HepG2 (cell line): ENCODE results near the gene DNMT3B. TPM values are rescaled to one million over a fixed set of nuclear protein-coding genes. Genes with fewer than 3 reads are reported as not detected.

Experiments
- ATAC-seq: fragments of 200-7000 bp; cut with Tn5 transposase; 3 replicates; pipeline ENCODE4 v1.9.1; 2020; ENCODE audit warnings: mild to moderate bottlenecking, moderate library complexity
- BruUV-seq: library from RNA; stranded (reverse); fragments of 400-500 nt; replicated peaks from 2 replicates; lab custom pipeline; 2021; lab: Mats Ljungman, UMichigan
- CTCF ChIA-PET: fragments of 300-600 bp; formaldehyde crosslinking; extraction: SDS; loops from one replicate; lab custom pipeline; 2021; ENCODE audit warnings: low total read pairs, inconsistent platforms, low intra/inter-chr PET ratio; lab: Yijun Ruan, JAX
- POLR2A ChIA-PET: fragments of 350-600 bp; sonication (Branson Sonifier 250); formaldehyde crosslinking; loops from one replicate; lab custom pipeline; 2020; ENCODE audit warnings: antibody characterized with exemption, inconsistent platforms; lab: Yijun Ruan, JAX
- DNase-seq: peaks from one replicate; pipeline ENCODE4 v3.0.0-alpha.2; 2015; ENCODE audit warnings: low spot score
- FAIRE-seq: peaks from 3 replicates; lab custom pipeline; 2011; peaks lifted over from hg19 to GRCh38; lab: Jason Lieb, UNC
- H2AFZ ChIP-seq: one replicate; pipeline ENCODE4 v1.6.1; 2011; ENCODE audit warnings: low read length, inconsistent platforms
- H3K27ac ChIP-seq: fragments of 300-600 bp; 3 replicates; pipeline ENCODE4 v1.8.0; 2011; ENCODE audit warnings: mixed run types, mild to moderate bottlenecking, mixed read lengths, low read length, inconsistent platforms; ENCODE audit not compliant: insufficient read depth; ENCODE audit errors: extremely low read length
- H3K27me3 ChIP-seq, 2 experiments: fragments of 200-600 bp in 1 of 2; 2 replicates in 1 of 2; 3 replicates in 1 of 2; pipeline versions ENCODE4 v1.6.0 to v1.8.0; 2011; ENCODE audit warnings: low read length in 2 of 2, mild to moderate bottlenecking in 2 of 2, moderate library complexity in 2 of 2, inconsistent platforms in 1 of 2; ENCODE audit not compliant: insufficient read depth in 2 of 2, control insufficient read depth in 1 of 2
- H3K36me3 ChIP-seq, 2 experiments: fragments of 200-600 bp in 1 of 2; replicated peaks in 1 of 2; 2 replicates in 1 of 2; 3 replicates in 1 of 2; pipeline versions ENCODE4 v1.5.1 to v1.8.0; 2011; ENCODE audit warnings: low read length in 2 of 2, inconsistent platforms in 1 of 2; ENCODE audit not compliant: insufficient read depth in 2 of 2, control insufficient read depth in 1 of 2
- H3K4me1 ChIP-seq: 2 replicates; pipeline ENCODE4 v1.5.1; 2012; ENCODE audit warnings: low read length, inconsistent platforms; ENCODE audit not compliant: insufficient read depth
- H3K4me2 ChIP-seq: 2 replicates; pipeline ENCODE4 v1.6.0; 2011; ENCODE audit warnings: low read depth, low read length, inconsistent platforms
- H3K4me3 ChIP-seq, 3 experiments: fragments of 200-600 bp in 1 of 3; sonication (generic), shearing (Covaris generic) in 1 of 3; replicated peaks in 1 of 3; 2 replicates each; pipeline ENCODE4 v1.5.1; 2011 to 2016; ENCODE audit warnings: low read length in 3 of 3, inconsistent platforms in 2 of 3, low read depth in 2 of 3, mild to moderate bottlenecking in 2 of 3, control low read depth in 1 of 3, mixed read lengths in 1 of 3; ENCODE audit not compliant: insufficient read depth in 1 of 3
- H3K79me2 ChIP-seq: one replicate; pipeline ENCODE4 v1.6.1; 2011; ENCODE audit warnings: low read length, inconsistent platforms; ENCODE audit not compliant: insufficient read depth
- H3K9ac ChIP-seq: 2 replicates; pipeline ENCODE4 v1.6.0; 2011; ENCODE audit warnings: mild to moderate bottlenecking, low read depth, low read length, inconsistent platforms; ENCODE audit not compliant: insufficient read depth
- H3K9me3 ChIP-seq: 2 replicates; pipeline ENCODE4 v1.5.1; 2012; ENCODE audit warnings: mild to moderate bottlenecking, low read length
- H4K20me1 ChIP-seq: 2 replicates; pipeline ENCODE4 v1.6.0; 2011; ENCODE audit warnings: inconsistent platforms, mild to moderate bottlenecking, low read length, moderate library complexity; ENCODE audit not compliant: insufficient read depth
- DNMT3B ChIP-seq: conservative IDR thresholded peaks from 2 replicates; pipeline ENCODE4 v1.6.1; 2016; ENCODE audit warnings: missing biosample characterization, control low read depth
- GABPA ChIP-seq, 2 experiments: IDR thresholded peaks; 2 replicates each; pipeline ENCODE4 v1.6.1; 2011 to 2016; ENCODE audit warnings: low read depth in 2 of 2, low read length in 1 of 2, missing biosample characterization in 1 of 2, missing genetic modification characterization in 1 of 2
- ISL2 ChIP-seq: sonication (generic); formaldehyde crosslinking; IDR thresholded peaks from 2 replicates; pipeline ENCODE4 v1.5.0; 2020; ENCODE audit warnings: missing genetic modification reagents
- NR2F1 ChIP-seq, 2 experiments: fragments of 450-650 bp in 1 of 2; formaldehyde crosslinking in 1 of 2; IDR thresholded peaks; 2 replicates each; pipeline versions ENCODE4 v1.5.0 to v1.6.1; 2016 to 2020; ENCODE audit warnings: mild to moderate bottlenecking in 1 of 2, missing compliant biosample characterization in 1 of 2, missing genetic modification reagents in 1 of 2, moderate library complexity in 1 of 2
- NR3C1 ChIP-seq: sonication (generic); formaldehyde crosslinking; IDR thresholded peaks from 2 replicates; pipeline ENCODE4 v1.4.0; 2020; ENCODE audit warnings: missing genetic modification reagents
- SMYD3 ChIP-seq: sonication (generic); formaldehyde crosslinking; IDR thresholded peaks from 2 replicates; pipeline ENCODE4 v1.8.1; 2023; ENCODE audit warnings: mild to moderate bottlenecking, missing genetic modification reagents
- SNRNP70 ChIP-seq: fragments of 200-400 bp; formaldehyde crosslinking; IDR thresholded peaks from 2 replicates; pipeline ENCODE4 v1.6.1; 2017; ENCODE audit warnings: mild to moderate bottlenecking, low read depth, low read length, moderate library complexity
- TBX2 ChIP-seq: sonication (generic); formaldehyde crosslinking; IDR thresholded peaks from 2 replicates; pipeline ENCODE4 v1.5.0; 2020; ENCODE audit warnings: missing genetic modification reagents, mild to moderate bottlenecking, borderline replicate concordance
- XRCC5 ChIP-seq: fragments of 200-400 bp; formaldehyde crosslinking; optimal IDR thresholded peaks from 2 replicates; pipeline ENCODE3; 2017; ENCODE audit warnings: mild to moderate bottlenecking, low read length
- ZFP62 ChIP-seq: sonication (generic); formaldehyde crosslinking; IDR thresholded peaks from 2 replicates; pipeline ENCODE4 v1.4.0; 2020; ENCODE audit warnings: missing genetic modification reagents
- ZNF317 ChIP-seq: sonication (generic); formaldehyde crosslinking; IDR thresholded peaks from 2 replicates; pipeline ENCODE4 v1.5.0; 2020; ENCODE audit warnings: mild to moderate bottlenecking, missing genetic modification reagents
- ZNF619 ChIP-seq: sonication (generic); formaldehyde crosslinking; IDR thresholded peaks from 2 replicates; pipeline ENCODE4 v1.4.0; 2020; ENCODE audit warnings: mild to moderate bottlenecking, missing genetic modification reagents
- ZNF816 ChIP-seq: sonication (generic); formaldehyde crosslinking; IDR thresholded peaks from 2 replicates; pipeline ENCODE4 v1.8.0; 2022; ENCODE audit warnings: missing genetic modification reagents, mild to moderate bottlenecking, borderline replicate concordance
- WGBS: methylation state at CpG from one replicate; pipeline ENCODE4 v1.1.6; 2017; ENCODE audit warnings: low lambda C conversion rate; 5-methylcytosine and 5-hydroxymethylcytosine counted together
- in situ Hi-C: cut with HindIII; loops from 2 replicates; pipeline ENCODE4 v1.10.0; 2017; ENCODE audit warnings: low pct_unique_long_range_greater_than_20kb; ENCODE audit not compliant: extremely low pct_ligation_motif_present
- intact Hi-C: fragments of 100-400 bp; cut with micrococcal nuclease; formaldehyde crosslinking; loops from one replicate; pipeline ENCODE4 v1.10.0; 2022; ENCODE audit not compliant: unreplicated experiment
- polyA plus RNA-seq, 8 experiments: library from polyadenylated mRNA; depleted of rRNA in 3 of 8; stranded (reverse) in 7 of 8; unstranded in 1 of 8; fragments of >200 nt; fragmentation: Illumina TruSeq in 4 of 8; extraction: Trizol in 4 of 8; gene quantifications; 2 replicates each; pipeline versions ENCODE4 v1.2.1 to v1.2.3, GENCODE V29; 2011 to 2016; ENCODE audit warnings: low read depth in 4 of 8, missing spikeins in 1 of 8, mixed read lengths in 1 of 8; ENCODE audit not compliant: insufficient read depth in 1 of 8
- total RNA-seq, 5 experiments: library from RNA; depleted of rRNA; stranded (reverse); fragments of >200 nt; fragmentation: Illumina TruSeq; extraction: Trizol; gene quantifications; 2 replicates each; pipeline ENCODE4 v1.2.3, GENCODE V29; 2016; ENCODE audit warnings: low read depth in 1 of 5
- TF ChIP-seq, protein P1 (sequence below): IDR thresholded peaks from 2 replicates; pipeline ENCODE4 v1.6.1; 2016; ENCODE audit warnings: low read depth, borderline replicate concordance
- TF ChIP-seq, protein P2 (sequence below), 2 experiments: sonication (generic) in 1 of 2; formaldehyde crosslinking in 1 of 2; IDR thresholded peaks; 2 replicates each; pipeline versions ENCODE4 v1.4.0 to v1.6.1; 2018 to 2020; ENCODE audit warnings: missing genetic modification reagents in 2 of 2, borderline replicate concordance in 1 of 2, low read depth in 1 of 2, mild to moderate bottlenecking in 1 of 2, missing biosample characterization in 1 of 2
- TF ChIP-seq, protein P3 (sequence below): sonication (generic); formaldehyde crosslinking; IDR thresholded peaks from 2 replicates; pipeline ENCODE4 v1.8.0; 2022; ENCODE audit warnings: mild to moderate bottlenecking, missing genetic modification reagents; ENCODE audit not compliant: insufficient replicate concordance
- TF ChIP-seq, protein P4 (sequence below): sonication (generic); formaldehyde crosslinking; conservative IDR thresholded peaks from 2 replicates; pipeline ENCODE4 v1.5.0; 2020; ENCODE audit warnings: missing genetic modification reagents
- TF ChIP-seq, protein P5 (sequence below): IDR thresholded peaks from 2 replicates; pipeline ENCODE4 v1.6.1; 2016; ENCODE audit warnings: control low read depth

DNMT3B gene
- total and polyA plus RNA-seq, 2 of the 13 experiments (the other 11 are each of a cell fraction or from before 2014, with no cell fraction given), result 3.8 to 13.9 TPM

DNA sequence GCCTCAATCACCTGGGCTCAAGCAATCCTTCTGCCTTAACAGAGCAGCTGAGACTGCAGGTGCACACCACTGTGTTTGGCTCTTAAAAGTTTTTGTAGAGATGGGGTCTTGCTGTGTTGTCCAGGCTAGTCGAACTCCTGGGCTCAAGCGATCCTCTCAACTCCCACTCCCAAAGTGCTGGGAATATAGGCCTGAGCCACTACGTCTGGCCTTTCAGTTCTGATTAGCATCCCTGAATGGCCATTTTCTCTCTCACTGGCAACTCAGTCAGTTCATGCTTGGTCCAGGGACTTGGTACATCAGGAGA is 28.5 kb downstream of the DNMT3B start:
- H2AFZ ChIP-seq, result no peak overlapping the region
- peaks cover 10% of the 10 kb centered on the region; the same call in 1 of the 2 replicates for H3K4me1 ChIP-seq
- H3K27me3 ChIP-seq, result no peaks in the 10 kb centered on the region
- H3K4me2 ChIP-seq, result no peak overlapping the region
- DNase-seq (no peak), ATAC-seq (no peak), FAIRE-seq (no peak)
- WGBS, result 91% methylated on average over 3 of the region's 3 CpGs
- ChIA-PET CTCF (interaction anchor here (1.4 to 4.1 kb wide), 5 partner anchors 104 to 305 kb away, joined by 6 to 28 read pairs (median 13); partner anchors contain the start of gene C20orf203), POLR2A (no interaction called here)
- no peaks in the 10 kb centered on the region for H4K20me1 ChIP-seq
- no peak overlapping the region for H3K4me3 ChIP-seq
- H3K36me3 ChIP-seq, result peaks cover 8 to 51% of the 10 kb centered on the region in 2 experiments; a peak in 3 of 5 replicates
- no peaks in the 10 kb centered on the region for H3K79me2 ChIP-seq
- no peak overlapping the region for H3K9ac ChIP-seq
- no peak overlapping the region for H3K27ac ChIP-seq
- intact Hi-C loops (loop anchor here (1.0 to 10.0 kb wide), 5 partner anchors 37 to 422 kb away; partner anchors contain the start of genes BPIFB2 and SUN5), in situ Hi-C loops (loop anchor here (5.0 kb wide), 1 partner anchor 102 kb away; no protein-coding TSS in a partner anchor)
- BruUV-seq, result no TSS peak
- TF ChIP-seq SNRNP70, result no peak
- no peak for TF ChIP-seq ZFP62 (CRISPR knock-in tag)
- TF ChIP-seq, protein P1, sequence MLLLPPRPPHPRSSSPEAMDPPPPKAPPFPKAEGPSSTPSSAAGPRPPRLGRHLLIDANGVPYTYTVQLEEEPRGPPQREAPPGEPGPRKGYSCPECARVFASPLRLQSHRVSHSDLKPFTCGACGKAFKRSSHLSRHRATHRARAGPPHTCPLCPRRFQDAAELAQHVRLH (CRISPR knock-in tag), result no peak
- no peak for TF ChIP-seq ZNF619 (CRISPR knock-in tag)
- TF ChIP-seq NR3C1 (CRISPR knock-in tag), result no peak
- TF ChIP-seq SMYD3, result no peak
- no peak for TF ChIP-seq ZNF317
- no peak for TF ChIP-seq GABPA (IDR thresholded peaks at IDR 0.05; ENCODE audit: low read depth, low read length)
- TF ChIP-seq GABPA (CRISPR knock-in tag; IDR thresholded peaks at IDR 0.05; ENCODE audit: low read depth), result no peak
- TF ChIP-seq, protein P2, sequence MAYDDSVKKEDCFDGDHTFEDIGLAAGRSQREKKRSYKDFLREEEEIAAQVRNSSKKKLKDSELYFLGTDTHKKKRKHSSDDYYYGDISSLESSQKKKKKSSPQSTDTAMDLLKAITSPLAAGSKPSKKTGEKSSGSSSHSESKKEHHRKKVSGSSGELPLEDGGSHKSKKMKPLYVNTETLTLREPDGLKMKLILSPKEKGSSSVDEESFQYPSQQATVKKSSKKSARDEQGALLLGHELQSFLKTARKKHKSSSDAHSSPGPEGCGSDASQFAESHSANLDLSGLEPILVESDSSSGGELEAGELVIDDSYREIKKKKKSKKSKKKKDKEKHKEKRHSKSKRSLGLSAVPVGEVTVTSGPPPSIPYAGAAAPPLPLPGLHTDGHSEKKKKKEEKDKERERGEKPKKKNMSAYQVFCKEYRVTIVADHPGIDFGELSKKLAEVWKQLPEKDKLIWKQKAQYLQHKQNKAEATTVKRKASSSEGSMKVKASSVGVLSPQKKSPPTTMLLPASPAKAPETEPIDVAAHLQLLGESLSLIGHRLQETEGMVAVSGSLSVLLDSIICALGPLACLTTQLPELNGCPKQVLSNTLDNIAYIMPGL (CRISPR knock-in tag; IDR thresholded peaks at IDR 0.05; ENCODE audit: borderline replicate concordance in 1 of 2, low read depth in 1 of 2), result no peak
- TF ChIP-seq TBX2, result 0 out of 2 replicates have a peak, but pooled peaks have one; percentile 8
- TF ChIP-seq ISL2 (CRISPR knock-in tag), result no peak
- 0 out of 2 replicates have a peak, but pooled peaks have one; percentile 24 for TF ChIP-seq DNMT3B
- TF ChIP-seq, protein P3, sequence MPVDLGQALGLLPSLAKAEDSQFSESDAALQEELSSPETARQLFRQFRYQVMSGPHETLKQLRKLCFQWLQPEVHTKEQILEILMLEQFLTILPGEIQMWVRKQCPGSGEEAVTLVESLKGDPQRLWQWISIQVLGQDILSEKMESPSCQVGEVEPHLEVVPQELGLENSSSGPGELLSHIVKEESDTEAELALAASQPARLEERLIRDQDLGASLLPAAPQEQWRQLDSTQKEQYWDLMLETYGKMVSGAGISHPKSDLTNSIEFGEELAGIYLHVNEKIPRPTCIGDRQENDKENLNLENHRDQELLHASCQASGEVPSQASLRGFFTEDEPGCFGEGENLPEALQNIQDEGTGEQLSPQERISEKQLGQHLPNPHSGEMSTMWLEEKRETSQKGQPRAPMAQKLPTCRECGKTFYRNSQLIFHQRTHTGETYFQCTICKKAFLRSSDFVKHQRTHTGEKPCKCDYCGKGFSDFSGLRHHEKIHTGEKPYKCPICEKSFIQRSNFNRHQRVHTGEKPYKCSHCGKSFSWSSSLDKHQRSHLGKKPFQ (CRISPR knock-in tag), result no peak
- TF ChIP-seq, protein P4, sequence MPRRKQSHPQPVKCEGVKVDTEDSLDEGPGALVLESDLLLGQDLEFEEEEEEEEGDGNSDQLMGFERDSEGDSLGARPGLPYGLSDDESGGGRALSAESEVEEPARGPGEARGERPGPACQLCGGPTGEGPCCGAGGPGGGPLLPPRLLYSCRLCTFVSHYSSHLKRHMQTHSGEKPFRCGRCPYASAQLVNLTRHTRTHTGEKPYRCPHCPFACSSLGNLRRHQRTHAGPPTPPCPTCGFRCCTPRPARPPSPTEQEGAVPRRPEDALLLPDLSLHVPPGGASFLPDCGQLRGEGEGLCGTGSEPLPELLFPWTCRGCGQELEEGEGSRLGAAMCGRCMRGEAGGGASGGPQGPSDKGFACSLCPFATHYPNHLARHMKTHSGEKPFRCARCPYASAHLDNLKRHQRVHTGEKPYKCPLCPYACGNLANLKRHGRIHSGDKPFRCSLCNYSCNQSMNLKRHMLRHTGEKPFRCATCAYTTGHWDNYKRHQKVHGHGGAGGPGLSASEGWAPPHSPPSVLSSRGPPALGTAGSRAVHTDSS, result no peak
- TF ChIP-seq NR2F1 (CRISPR knock-in tag; IDR thresholded peaks at IDR 0.05), result no peak
- no peak for TF ChIP-seq ZNF816 (CRISPR knock-in tag)
- TF ChIP-seq, protein P5, sequence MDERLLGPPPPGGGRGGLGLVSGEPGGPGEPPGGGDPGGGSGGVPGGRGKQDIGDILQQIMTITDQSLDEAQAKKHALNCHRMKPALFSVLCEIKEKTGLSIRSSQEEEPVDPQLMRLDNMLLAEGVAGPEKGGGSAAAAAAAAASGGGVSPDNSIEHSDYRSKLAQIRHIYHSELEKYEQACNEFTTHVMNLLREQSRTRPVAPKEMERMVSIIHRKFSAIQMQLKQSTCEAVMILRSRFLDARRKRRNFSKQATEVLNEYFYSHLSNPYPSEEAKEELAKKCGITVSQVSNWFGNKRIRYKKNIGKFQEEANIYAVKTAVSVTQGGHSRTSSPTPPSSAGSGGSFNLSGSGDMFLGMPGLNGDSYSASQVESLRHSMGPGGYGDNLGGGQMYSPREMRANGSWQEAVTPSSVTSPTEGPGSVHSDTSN (CRISPR knock-in tag), result peak; percentile 26; the same call in 1 of the 2 replicates
- TF ChIP-seq XRCC5, result no peak
- no peaks in the 10 kb centered on the region for H3K9me3 ChIP-seq
